Upper lobe of left lung (tissue), 6 donors: ENCODE results near the gene FOXN3. TPM values are rescaled to one million over a fixed set of nuclear protein-coding genes. Genes with fewer than 3 reads are reported as not detected.
"Not testable (repeated sequence)": the region's sequence is repeated elsewhere in the genome, so short reads cannot be mapped to it uniquely, and the experiment has no call there.

ENCODE experiments used
- ATAC-seq, 2 donors: fragments of 200-7000 bp; cut with Tn5 transposase; one replicate each; pipeline ENCODE4 v1.9.1; 2022; ENCODE audit warnings: mild to moderate bottlenecking in 2 of 2, moderate library complexity in 2 of 2; ENCODE audit not compliant: low FRiP score in 2 of 2
- DNase-seq, 2 donors: peaks; one replicate each; pipeline ENCODE4 v3.0.0-alpha.2; 2019 to 2020
- H3K27ac ChIP-seq, 4 donors: fragments of 200-600 bp; sonication (generic); one replicate each; pipeline ENCODE4 v1.5.1; 2016 to 2019
- H3K27me3 ChIP-seq, 4 donors: fragments of 200-600 bp; sonication (generic); one replicate each; pipeline ENCODE4 v1.5.1; 2017 to 2019
- H3K36me3 ChIP-seq, 4 donors: fragments of 200-600 bp; sonication (generic); one replicate each; pipeline ENCODE4 v1.5.1; 2016 to 2019
- H3K4me1 ChIP-seq, 4 donors: fragments of 200-600 bp; sonication (generic); one replicate each; pipeline ENCODE4 v1.5.1; 2018 to 2019
- H3K4me3 ChIP-seq, 4 donors: fragments of 200-600 bp; sonication (generic); one replicate each; pipeline ENCODE4 v1.5.1; 2017 to 2019; ENCODE audit warnings: mild to moderate bottlenecking in 2 of 4, moderate library complexity in 1 of 4
- H3K9me3 ChIP-seq, 4 donors: fragments of 200-600 bp; sonication (generic); one replicate each; pipeline ENCODE4 v1.5.1; 2018 to 2019
- EP300 ChIP-seq, 4 donors: sonication (generic); formaldehyde crosslinking; IDR thresholded peaks; one replicate each; pipeline ENCODE4 v1.5.1; 2017; ENCODE audit warnings: antibody characterized with exemption in 4 of 4, control low read depth in 2 of 4
- POLR2A ChIP-seq, 4 donors: fragments of 450-650 bp; IDR thresholded peaks; one replicate each; pipeline ENCODE4 v1.5.1; 2016 to 2017; ENCODE audit warnings: antibody characterized with exemption in 4 of 4, mild to moderate bottlenecking in 2 of 4
- POLR2AphosphoS5 ChIP-seq, 2 donors: sonication (generic); formaldehyde crosslinking; IDR thresholded peaks; one replicate each; pipeline ENCODE4 v1.5.1; 2017; ENCODE audit warnings: antibody characterized with exemption in 2 of 2
- WGBS, 2 donors: methylation state at CpG; one replicate each; pipeline ENCODE4 v1.1.5; 2017 to 2018; 5-methylcytosine and 5-hydroxymethylcytosine counted together
- total RNA-seq, 6 donors: library from RNA; depleted of rRNA in 4 of 6; stranded (reverse); fragments of >200 nt in 4 of 6; gene quantifications; one replicate each; pipeline versions ENCODE4 v1.1.0 to v1.2.1, GENCODE V29; 2016 to 2021
- TF ChIP-seq, protein P1 (sequence below), 6 experiments: fragments of 450-650 bp in 4 of 6; fragments of 200-600 bp in 2 of 6; sonication (generic) in 2 of 6; IDR thresholded peaks; one replicate each; pipeline ENCODE4 v1.5.1; 2016 to 2019; ENCODE audit warnings: antibody characterized with exemption in 6 of 6
- donor health status: DM: no; HTN: no; CAD: no; lungs with moderate emphysema.
- donor health status: DM: no; HTN: yes; CAD: no; lungs with severe emphysema.

Gene FOXN3
- total RNA-seq, 6 donors from 2014 or later = 63.4 to 115 (median 77.2) TPM

DNA sequence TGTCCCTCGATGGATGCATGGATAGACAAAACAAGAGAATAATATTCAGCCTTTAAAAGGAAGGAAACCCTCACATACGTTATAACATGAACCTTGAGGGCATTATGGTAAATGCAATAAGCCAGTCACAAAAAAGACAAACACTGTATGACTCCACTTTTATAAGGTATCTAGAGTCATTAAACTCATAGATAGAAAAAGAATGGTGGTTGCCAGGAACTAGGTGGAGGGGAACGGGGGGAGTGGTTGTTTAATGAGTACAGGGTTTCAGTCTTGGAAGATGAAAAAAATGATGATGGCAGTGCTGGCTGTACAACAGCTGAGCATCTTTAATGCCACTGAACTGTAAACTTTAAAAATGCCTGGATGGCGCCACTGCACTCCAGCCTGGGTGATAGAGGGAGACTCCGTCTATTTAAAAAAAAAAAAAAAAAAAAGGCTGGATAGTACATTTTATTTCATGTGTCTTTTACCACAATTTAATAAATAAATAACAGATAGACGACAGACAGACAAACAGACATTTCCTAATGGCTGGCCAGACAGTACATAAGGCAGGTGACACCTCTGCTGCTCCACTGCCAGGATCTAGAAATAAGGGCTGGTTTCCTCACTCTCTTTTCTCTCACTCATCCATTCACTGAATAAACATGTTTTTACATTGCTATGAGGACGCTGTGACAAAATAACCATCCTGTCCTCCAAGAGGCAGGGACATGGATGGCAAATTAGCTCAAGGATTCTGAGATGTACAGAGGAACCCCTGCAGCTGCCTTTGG, 118.8 kb downstream of the FOXN3 start:
- Histone ChIP-seq H3K4me1 (peaks cover 5 to 11% (median 10%) of the 10 kb centered on the region in 4 donors), H3K9me3 (no peaks in the 10 kb centered on the region), H3K36me3 (no peaks in the 10 kb centered on the region), H3K27ac (no peak overlapping the region), H3K27me3 (no peaks in the 10 kb centered on the region), H3K4me3 (no peak overlapping the region)
- DNase-seq (no peak), ATAC-seq (no peak)
- TF ChIP-seq, protein P1, sequence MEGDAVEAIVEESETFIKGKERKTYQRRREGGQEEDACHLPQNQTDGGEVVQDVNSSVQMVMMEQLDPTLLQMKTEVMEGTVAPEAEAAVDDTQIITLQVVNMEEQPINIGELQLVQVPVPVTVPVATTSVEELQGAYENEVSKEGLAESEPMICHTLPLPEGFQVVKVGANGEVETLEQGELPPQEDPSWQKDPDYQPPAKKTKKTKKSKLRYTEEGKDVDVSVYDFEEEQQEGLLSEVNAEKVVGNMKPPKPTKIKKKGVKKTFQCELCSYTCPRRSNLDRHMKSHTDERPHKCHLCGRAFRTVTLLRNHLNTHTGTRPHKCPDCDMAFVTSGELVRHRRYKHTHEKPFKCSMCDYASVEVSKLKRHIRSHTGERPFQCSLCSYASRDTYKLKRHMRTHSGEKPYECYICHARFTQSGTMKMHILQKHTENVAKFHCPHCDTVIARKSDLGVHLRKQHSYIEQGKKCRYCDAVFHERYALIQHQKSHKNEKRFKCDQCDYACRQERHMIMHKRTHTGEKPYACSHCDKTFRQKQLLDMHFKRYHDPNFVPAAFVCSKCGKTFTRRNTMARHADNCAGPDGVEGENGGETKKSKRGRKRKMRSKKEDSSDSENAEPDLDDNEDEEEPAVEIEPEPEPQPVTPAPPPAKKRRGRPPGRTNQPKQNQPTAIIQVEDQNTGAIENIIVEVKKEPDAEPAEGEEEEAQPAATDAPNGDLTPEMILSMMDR (IDR thresholded peaks at IDR 0.05) = no peak
- no peak for TF ChIP-seq POLR2AphosphoS5 (IDR thresholded peaks at IDR 0.05)
- no peak for TF ChIP-seq POLR2A (IDR thresholded peaks at IDR 0.05)
- no peak for TF ChIP-seq EP300 (IDR thresholded peaks at IDR 0.05)
- 89 to 93% methylated on average over 7 of the region's 7 CpGs for WGBS, 2 donors

DNA sequence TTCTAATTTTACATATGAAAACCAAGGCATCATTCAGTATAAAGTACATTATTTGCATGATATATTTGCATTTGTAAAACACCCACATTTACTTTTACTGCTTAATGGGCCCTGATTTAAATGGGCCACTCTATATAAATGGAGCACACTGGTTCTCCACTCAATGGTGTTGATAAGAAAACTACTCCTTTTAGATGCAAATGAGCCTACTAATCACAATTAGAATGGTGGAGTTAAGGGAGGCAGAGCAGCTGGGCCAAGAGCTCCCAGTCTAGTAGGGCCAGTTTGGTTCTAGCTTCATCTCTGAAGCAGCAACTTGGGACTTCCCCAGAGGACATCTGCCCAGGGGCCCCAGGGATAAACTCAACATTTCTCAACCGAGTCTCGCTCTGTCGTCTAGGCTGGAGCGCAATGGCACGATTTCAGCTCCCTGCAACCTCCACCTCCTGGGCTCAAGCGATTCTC, 120.7 kb downstream of the FOXN3 start:
- Histone ChIP-seq H3K4me1 (peaks cover 0 to 3% (median 0%) of the 10 kb centered on the region in 4 donors), H3K36me3 (no peaks in the 10 kb centered on the region), H3K9me3 (no peaks in the 10 kb centered on the region), H3K27me3 (no peaks in the 10 kb centered on the region), H3K27ac (no peak overlapping the region), H3K4me3 (no peak overlapping the region)
- 85 to 99% methylated on average over 6 of the region's 6 CpGs for WGBS, 2 donors
- TF ChIP-seq EP300 (IDR thresholded peaks at IDR 0.05) (no peak), POLR2AphosphoS5 (IDR thresholded peaks at IDR 0.05) (no peak), POLR2A (IDR thresholded peaks at IDR 0.05) (no peak)
- TF ChIP-seq, protein P1 (IDR thresholded peaks at IDR 0.05) = no peak
- DNase-seq (no peak), ATAC-seq (no peak)

DNA sequence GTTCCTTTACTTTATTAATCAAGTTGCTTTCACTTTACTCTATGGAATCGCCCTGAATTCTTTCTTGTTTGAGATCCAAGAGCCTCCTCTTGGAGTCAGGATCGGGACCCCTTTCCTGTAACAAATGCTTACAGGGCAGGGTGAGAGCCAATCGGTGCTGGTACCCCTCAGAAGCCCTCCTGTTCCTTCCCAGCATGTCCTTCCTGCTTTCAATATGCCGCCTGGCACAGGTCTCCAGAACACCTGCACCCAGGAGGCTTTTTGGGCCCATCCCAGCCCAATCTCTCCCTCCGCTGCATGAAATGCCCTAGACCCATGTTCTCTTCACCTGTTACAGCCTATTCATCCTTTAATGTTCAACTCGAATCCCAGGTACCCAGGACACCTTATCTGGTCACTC, 122.2 kb downstream of the FOXN3 start:
- TF ChIP-seq POLR2A (IDR thresholded peaks at IDR 0.05) (no peak), EP300 (IDR thresholded peaks at IDR 0.05) (no peak), POLR2AphosphoS5 (IDR thresholded peaks at IDR 0.05) (no peak)
- TF ChIP-seq, protein P1 (IDR thresholded peaks at IDR 0.05) = no peak
- WGBS, 2 donors = 97 to 99% methylated on average over 6 of the region's 6 CpGs
- no peak for ATAC-seq
- DNase-seq = no peak
- H3K36me3 ChIP-seq = peaks cover 0 to 2% (median 0%) of the 10 kb centered on the region in 4 donors
- peaks cover 0 to 3% (median 0%) of the 10 kb centered on the region in 4 donors for H3K4me1 ChIP-seq
- no peaks in the 10 kb centered on the region for H3K9me3 ChIP-seq
- no peaks in the 10 kb centered on the region for H3K27me3 ChIP-seq
- H3K4me3 ChIP-seq = no peak overlapping the region
- H3K27ac ChIP-seq = no peak overlapping the region

DNA sequence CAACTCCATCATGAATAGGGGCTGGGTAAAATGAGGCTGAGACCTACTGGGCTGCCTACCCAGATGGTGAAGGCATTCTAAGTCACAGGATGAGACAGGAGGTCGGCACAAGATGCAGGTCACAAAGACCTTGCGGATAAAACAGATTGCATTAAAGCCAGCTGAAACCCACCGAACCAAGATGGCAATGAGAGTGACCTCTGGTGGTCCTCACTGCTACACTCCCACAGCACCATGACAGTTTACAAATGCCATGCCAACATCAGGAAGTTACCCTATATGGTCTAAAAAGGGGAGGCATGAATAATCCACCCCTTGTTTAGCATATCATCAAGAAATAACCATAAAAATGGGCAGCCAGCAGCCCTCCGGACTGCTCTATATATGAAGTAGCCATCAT, 122.6 kb downstream of the FOXN3 start:
- not testable (repeated sequence) for H3K9me3 ChIP-seq, DNase-seq, H3K36me3 ChIP-seq, H3K27ac ChIP-seq, H3K4me3 ChIP-seq, ATAC-seq, H3K4me1 ChIP-seq, H3K27me3 ChIP-seq
- 95 to 99% methylated on average over 4 of the region's 4 CpGs for WGBS, 2 donors

DNA sequence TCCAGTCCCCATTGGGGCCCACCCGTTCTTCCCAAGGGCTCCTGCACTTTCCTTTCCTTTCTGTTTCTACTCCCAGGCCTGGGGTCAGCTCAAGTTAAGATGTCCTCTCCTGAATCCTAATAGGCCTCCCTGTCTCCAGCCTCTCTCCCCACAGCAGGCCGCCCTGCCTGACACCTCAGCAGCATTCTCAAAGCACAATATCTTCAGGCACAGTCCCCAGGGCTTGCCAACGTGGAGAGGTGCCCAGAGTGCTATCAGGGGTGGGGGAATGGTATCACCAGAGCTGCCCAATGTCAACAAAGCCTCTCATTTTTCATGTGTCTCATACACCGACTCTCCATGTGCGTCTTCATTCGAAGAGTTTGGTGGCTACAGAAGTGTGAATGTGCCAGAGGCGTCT, 123.0 kb downstream of the FOXN3 start:
- DNase-seq (no peak), ATAC-seq (no peak)
- WGBS, 2 donors = 83 to 91% methylated on average over 7 of the region's 7 CpGs
- Histone ChIP-seq H3K9me3 (no peaks in the 10 kb centered on the region), H3K36me3 (peaks cover 0 to 3% (median 0%) of the 10 kb centered on the region in 4 donors), H3K4me3 (no peak overlapping the region), H3K27ac (no peak overlapping the region), H3K27me3 (no peaks in the 10 kb centered on the region), H3K4me1 (peaks cover 0 to 3% (median 0%) of the 10 kb centered on the region in 4 donors)
- TF ChIP-seq POLR2AphosphoS5 (IDR thresholded peaks at IDR 0.05) = no peak
- TF ChIP-seq POLR2A (IDR thresholded peaks at IDR 0.05) = no peak
- TF ChIP-seq, protein P1 (IDR thresholded peaks at IDR 0.05) = no peak
- TF ChIP-seq EP300 (IDR thresholded peaks at IDR 0.05) = no peak
